Stimulated activated CD4-positive, alpha-beta T cell treated with anti-CD3 and anti-CD28 coated beads, Interleukin-1b, Interleukin-23, amount 100 ng/mL, for 1 hour (primary cell): ENCODE results near the gene FAM163B.

Experiments used
- DNase-seq, 2 donors: peaks; one replicate each; pipeline ENCODE4 v3.0.0-alpha.2; 2020; ENCODE audit warnings: low read depth in 2 of 2

The FAM163B gene

GRCh38 chr9:133609311-133610098 lies at the start of gene FAM163B:
Gene FAM163B, minus strand, starts transcription at chr9:133609389. Its CDS starts 29,166 bp downstream, at chr9:133580223.
- peak in 1 of 2 donors; percentile 25 for DNase-seq

GRCh38 chr9:133657120-133657661 lies 48.0 kb upstream of the FAM163B start:
- DNase-seq: no peak

GRCh38 chr9:133656211-133657119 lies 47.3 kb upstream of the FAM163B start:
- peak in 1 of 2 donors; percentile 26 for DNase-seq

- no peak for DNase-seq
Measured at GRCh38 chr9:133655701-133656100, 46.5 kb upstream of the FAM163B start.

- DNase-seq: no peak
Measured at GRCh38 chr9:133654736-133655657, 45.8 kb upstream of the FAM163B start.

GRCh38 chr9:133653638-133654037 lies 44.4 kb upstream of the FAM163B start:
- DNase-seq: no peak

- DNase-seq: no peak
Measured at GRCh38 chr9:133650026-133650425, 40.8 kb upstream of the FAM163B start.

- DNase-seq: no peak
Measured at GRCh38 chr9:133649194-133649593, 40.0 kb upstream of the FAM163B start.

- no peak for DNase-seq
Measured at GRCh38 chr9:133647765-133648469, 38.7 kb upstream of the FAM163B start.

- no peak for DNase-seq
Measured at GRCh38 chr9:133647148-133647547, 38.0 kb upstream of the FAM163B start.

- no peak for DNase-seq
Measured at GRCh38 chr9:133645021-133645765, 36.0 kb upstream of the FAM163B start.

GRCh38 chr9:133643978-133644760 lies 35.0 kb upstream of the FAM163B start:
- DNase-seq: no peak

GRCh38 chr9:133643362-133643755 lies 34.2 kb upstream of the FAM163B start:
- no peak for DNase-seq

GRCh38 chr9:133642708-133643361 lies 33.6 kb upstream of the FAM163B start:
- no peak for DNase-seq

GRCh38 chr9:133641861-133642595 lies 32.8 kb upstream of the FAM163B start:
- DNase-seq: no peak

- DNase-seq: no peak
Measured at GRCh38 chr9:133641396-133641655, 32.1 kb upstream of the FAM163B start.

GRCh38 chr9:133640580-133641395 lies 31.6 kb upstream of the FAM163B start:
- no peak for DNase-seq
